Measurements from ENCODE around the gene PPP1R8. TPM values are rescaled to one million over a fixed set of nuclear protein-coding genes. Genes with fewer than 3 reads are reported as not detected.

The PPP1R8 gene
- 33.9 and 40.5 TPM in 2 replicates for polyA plus RNA-seq

DNA sequence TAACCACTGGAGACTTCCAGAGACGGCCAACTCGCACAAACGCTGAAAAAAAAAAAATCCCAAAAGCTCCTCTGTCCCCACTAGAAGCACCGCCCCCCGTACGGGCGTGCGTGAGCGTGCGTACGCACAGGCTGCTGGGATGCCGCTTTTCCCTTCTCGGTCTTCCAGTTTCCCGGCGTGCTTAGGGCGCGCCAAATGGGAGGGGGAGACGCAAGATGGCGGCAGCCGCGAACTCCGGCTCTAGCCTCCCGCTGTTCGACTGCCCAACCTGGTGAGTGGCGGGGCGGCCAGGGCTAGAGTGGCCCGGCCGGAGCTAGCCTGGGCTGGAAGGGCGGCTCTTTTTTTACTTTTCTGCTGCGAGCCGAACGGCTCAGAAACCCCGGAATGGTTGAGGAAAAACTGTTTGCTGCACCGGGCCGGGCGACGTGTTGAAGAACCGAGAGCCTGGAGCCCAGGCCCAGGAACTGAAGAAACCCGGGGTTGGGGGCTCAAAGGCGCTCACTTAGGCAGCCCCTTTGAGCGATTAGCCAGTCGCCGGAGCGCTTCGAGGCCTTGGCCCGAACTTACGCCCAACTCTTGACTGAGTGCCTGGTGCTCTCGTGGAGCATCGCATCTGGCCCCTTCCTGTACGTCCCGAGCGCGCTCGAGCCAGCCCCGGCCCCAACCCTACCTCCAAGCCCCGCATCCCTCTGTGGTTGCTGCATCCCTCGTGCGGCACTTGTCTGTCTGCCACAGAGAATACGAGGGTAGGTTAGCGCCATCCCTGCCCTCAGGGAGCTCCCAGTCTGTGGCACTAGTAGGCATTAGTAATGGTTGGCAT lies at the start of gene PPP1R8:
TSS of gene PPP1R8 (plus strand) at position 162 of the 820 bp plus-strand sequence. CDS start at position 216, 54 bp downstream.

GRCh38 chr1:27872059-27872801 lies 41.6 kb downstream of the PPP1R8 start, which contains the start of gene THEMIS2:
TSS of gene THEMIS2 (plus strand) at chr1:27872544. CDS start at chr1:27872572, 28 bp downstream.

Other genes starting within 250 kb of the PPP1R8 start
- 0.69 and 0.91 TPM in 2 replicates for gene AHDC1, start 226.6 kb upstream of the PPP1R8 start, polyA plus RNA-seq
- 1.0 TPM in 1 of 2 replicates, not detected in the other for gene FGR, start 195.6 kb upstream of the PPP1R8 start, polyA plus RNA-seq
- 10.8 and 43.0 TPM in 2 replicates for gene IFI6, start 158.6 kb upstream of the PPP1R8 start, polyA plus RNA-seq
- gene FAM76A, start 104.8 kb upstream of the PPP1R8 start, polyA plus RNA-seq = 11.3 and 13.3 TPM in 2 replicates
- 88.1 and 91.1 TPM in 2 replicates for gene STX12, start 57.6 kb upstream of the PPP1R8 start, polyA plus RNA-seq
- gene THEMIS2, start 41.8 kb downstream of the PPP1R8 start, polyA plus RNA-seq = 0.43 and 0.78 TPM in 2 replicates
- 131 and 161 TPM in 2 replicates for gene RPA2, start 83.8 kb downstream of the PPP1R8 start, polyA plus RNA-seq
- 113 and 152 TPM in 2 replicates for gene SMPDL3B, start 104.2 kb downstream of the PPP1R8 start, polyA plus RNA-seq
- gene XKR8, start 129.2 kb downstream of the PPP1R8 start, polyA plus RNA-seq = 4.6 and 6.9 TPM in 2 replicates